ENCODE data around the gene TRIO. TPM values are rescaled to one million over a fixed set of nuclear protein-coding genes. Genes with fewer than 3 reads are reported as not detected.

TRIO gene
- total and polyA plus RNA-seq, 2 donors (not counting 1 experiment from before 2014, with no cell fraction given), result 134 to 281 TPM

DNA sequence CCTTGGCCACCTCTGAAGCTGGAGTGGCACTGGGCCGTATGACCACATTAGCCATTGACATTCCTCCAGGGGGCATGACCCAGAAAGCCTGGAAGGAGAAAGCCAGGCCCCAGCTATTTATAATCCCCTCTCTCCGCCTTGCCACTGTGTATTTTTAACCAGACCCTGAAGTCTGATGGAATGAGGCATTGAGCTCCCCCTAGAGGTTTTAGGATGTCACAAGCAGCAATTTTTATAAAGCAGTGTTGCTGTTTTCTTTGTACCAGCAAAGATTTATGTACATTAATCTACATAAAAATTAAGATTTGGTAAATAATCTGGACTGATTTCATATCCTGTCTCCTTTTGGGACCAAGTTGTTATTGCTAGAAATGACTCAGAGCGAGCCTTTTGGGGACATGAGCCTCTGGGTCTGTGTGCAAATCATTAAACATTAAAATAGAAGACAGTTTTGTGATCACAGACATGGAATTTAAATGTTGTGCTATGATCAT, 127.1 kb downstream of the TRIO start:
- peaks cover 2% of the 10 kb centered on the region for H3K36me3 ChIP-seq (ENCODE audit: control insufficient read depth, insufficient read depth, low read length)
- TF ChIP-seq, protein P1, sequence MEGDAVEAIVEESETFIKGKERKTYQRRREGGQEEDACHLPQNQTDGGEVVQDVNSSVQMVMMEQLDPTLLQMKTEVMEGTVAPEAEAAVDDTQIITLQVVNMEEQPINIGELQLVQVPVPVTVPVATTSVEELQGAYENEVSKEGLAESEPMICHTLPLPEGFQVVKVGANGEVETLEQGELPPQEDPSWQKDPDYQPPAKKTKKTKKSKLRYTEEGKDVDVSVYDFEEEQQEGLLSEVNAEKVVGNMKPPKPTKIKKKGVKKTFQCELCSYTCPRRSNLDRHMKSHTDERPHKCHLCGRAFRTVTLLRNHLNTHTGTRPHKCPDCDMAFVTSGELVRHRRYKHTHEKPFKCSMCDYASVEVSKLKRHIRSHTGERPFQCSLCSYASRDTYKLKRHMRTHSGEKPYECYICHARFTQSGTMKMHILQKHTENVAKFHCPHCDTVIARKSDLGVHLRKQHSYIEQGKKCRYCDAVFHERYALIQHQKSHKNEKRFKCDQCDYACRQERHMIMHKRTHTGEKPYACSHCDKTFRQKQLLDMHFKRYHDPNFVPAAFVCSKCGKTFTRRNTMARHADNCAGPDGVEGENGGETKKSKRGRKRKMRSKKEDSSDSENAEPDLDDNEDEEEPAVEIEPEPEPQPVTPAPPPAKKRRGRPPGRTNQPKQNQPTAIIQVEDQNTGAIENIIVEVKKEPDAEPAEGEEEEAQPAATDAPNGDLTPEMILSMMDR (conservative IDR thresholded peaks at IDR 0.05 in 1 of 2, IDR thresholded peaks at IDR 0.05 in 1 of 2; ENCODE audit: low read depth in 1 of 2, low read length in 2 of 2), result peak; percentile 82 to 87
- TF ChIP-seq EZH2 (IDR thresholded peaks at IDR 0.05; ENCODE audit: low read length, missing control alignments), result no peak
- no peaks in the 10 kb centered on the region for H4K20me1 ChIP-seq (ENCODE audit: control insufficient read depth, extremely low read depth, insufficient read depth, low read length)
- H3K4me1 ChIP-seq (ENCODE audit: control insufficient read depth, extremely low read depth, insufficient read depth, low read length), result peaks cover 37% of the 10 kb centered on the region
- H3K9me3 ChIP-seq (ENCODE audit: control insufficient read depth, insufficient read depth, low read depth, low read length), result no peaks in the 10 kb centered on the region
- no peak overlapping the region for H3K9ac ChIP-seq (ENCODE audit: insufficient read depth, low read length)
- no peak overlapping the region for H2AFZ ChIP-seq (ENCODE audit: low read length)
- H3K79me2 ChIP-seq (ENCODE audit: control insufficient read depth, insufficient read depth, low read length), result peaks cover 94% of the 10 kb centered on the region
- no peaks in the 10 kb centered on the region for H3K27me3 ChIP-seq (ENCODE audit: control insufficient read depth, insufficient read depth, low read length)
- no peak overlapping the region for H3K4me2 ChIP-seq (ENCODE audit: extremely low read depth, insufficient read depth, low read length)
- peak overlapping the region; percentile 71 for H3K27ac ChIP-seq (ENCODE audit: insufficient read depth, low read length)
- peak; percentile 71 to 82 for DNase-seq (ENCODE audit: low read depth in 2 of 2)
- no peak overlapping the region for H3K4me3 ChIP-seq (replicated peaks in 1 of 4; ENCODE audit: control extremely low read depth in 1 of 4, insufficient read depth in 1 of 4, low read depth in 3 of 4, low read length in 4 of 4)

DNA sequence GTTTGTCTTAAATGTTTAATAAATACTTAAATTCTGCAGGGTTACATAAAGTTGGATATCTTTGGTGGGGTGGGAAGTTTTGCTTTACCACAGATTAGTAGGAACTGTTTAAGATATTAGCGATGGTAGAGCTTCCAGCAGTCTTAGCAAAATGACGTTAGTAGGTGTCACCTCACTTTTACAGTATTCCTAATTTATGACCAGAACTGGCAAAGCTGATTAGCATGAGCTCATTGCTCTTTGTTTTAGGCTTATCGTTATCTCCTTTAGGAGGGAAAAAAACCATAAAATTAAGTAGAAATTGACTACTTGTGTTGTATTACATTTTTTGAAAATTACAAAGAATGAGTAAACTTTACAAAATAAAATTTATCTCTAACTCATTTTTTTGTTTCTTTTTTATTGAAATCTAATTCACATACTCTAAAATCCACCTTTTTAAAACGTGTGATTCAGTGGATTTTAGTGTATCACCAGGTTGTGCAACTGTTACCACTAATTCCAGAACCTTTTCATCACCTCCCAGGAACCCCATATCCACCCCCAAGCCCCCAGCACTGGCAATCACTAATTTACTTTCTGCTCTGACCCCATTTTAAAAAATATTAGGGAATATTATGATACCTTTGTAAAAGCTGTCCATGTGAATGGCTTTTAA, 129.5 kb downstream of the TRIO start:
- H3K9me3 ChIP-seq (ENCODE audit: control insufficient read depth, insufficient read depth, low read depth, low read length), result no peaks in the 10 kb centered on the region
- H2AFZ ChIP-seq (ENCODE audit: low read length), result no peak overlapping the region
- H3K27me3 ChIP-seq (ENCODE audit: control insufficient read depth, insufficient read depth, low read length), result no peaks in the 10 kb centered on the region
- no peak overlapping the region for H3K4me2 ChIP-seq (ENCODE audit: extremely low read depth, insufficient read depth, low read length)
- H3K4me3 ChIP-seq (replicated peaks in 1 of 4; ENCODE audit: control extremely low read depth in 1 of 4, insufficient read depth in 1 of 4, low read depth in 3 of 4, low read length in 4 of 4), result no peak overlapping the region
- no peak overlapping the region for H3K27ac ChIP-seq (ENCODE audit: insufficient read depth, low read length)
- no peak for TF ChIP-seq EZH2 (IDR thresholded peaks at IDR 0.05; ENCODE audit: low read length, missing control alignments)
- TF ChIP-seq, protein P1 (conservative IDR thresholded peaks at IDR 0.05 in 1 of 2, IDR thresholded peaks at IDR 0.05 in 1 of 2; ENCODE audit: low read depth in 1 of 2, low read length in 2 of 2), result no peak
- H3K36me3 ChIP-seq (ENCODE audit: control insufficient read depth, insufficient read depth, low read length), result peaks cover 2% of the 10 kb centered on the region
- peaks cover 96% of the 10 kb centered on the region for H3K79me2 ChIP-seq (ENCODE audit: control insufficient read depth, insufficient read depth, low read length)
- no peaks in the 10 kb centered on the region for H4K20me1 ChIP-seq (ENCODE audit: control insufficient read depth, extremely low read depth, insufficient read depth, low read length)
- H3K4me1 ChIP-seq (ENCODE audit: control insufficient read depth, extremely low read depth, insufficient read depth, low read length), result peaks cover 22% of the 10 kb centered on the region
- DNase-seq (ENCODE audit: low read depth in 2 of 2), result no peak
- H3K9ac ChIP-seq (ENCODE audit: insufficient read depth, low read length), result no peak overlapping the region

DNA sequence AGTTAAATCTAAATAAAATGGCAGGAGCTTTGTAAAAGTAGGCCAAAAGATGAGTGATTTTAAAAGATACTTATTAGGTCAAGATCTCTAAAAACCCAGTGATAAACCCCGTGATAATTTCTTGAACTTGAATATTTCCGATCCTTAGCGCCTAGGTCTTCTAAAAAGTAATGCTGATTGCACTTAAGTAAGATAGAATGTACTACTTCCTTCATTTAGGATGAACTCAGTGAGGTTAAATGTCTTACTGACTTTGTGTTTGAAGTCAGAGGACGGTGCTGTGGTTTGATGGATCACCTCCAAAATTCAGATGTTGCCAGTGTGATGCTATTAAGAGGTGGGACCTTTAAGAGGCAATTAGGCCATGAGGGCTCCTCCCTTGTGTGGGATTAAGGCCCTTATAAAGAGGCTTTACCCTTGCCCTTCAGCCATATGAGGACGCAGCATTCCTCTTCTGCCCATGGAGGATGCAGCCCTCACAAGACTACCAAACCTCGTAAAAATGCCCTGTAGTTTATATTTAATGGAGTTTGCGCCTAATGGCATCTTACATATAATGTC, 130.1 kb downstream of the TRIO start:
- Histone ChIP-seq H3K27me3 (ENCODE audit: control insufficient read depth, insufficient read depth, low read length) (no peaks in the 10 kb centered on the region), H3K4me3 (replicated peaks in 1 of 4; ENCODE audit: control extremely low read depth in 1 of 4, insufficient read depth in 1 of 4, low read depth in 3 of 4, low read length in 4 of 4) (no peak overlapping the region), H2AFZ (ENCODE audit: low read length) (no peak overlapping the region), H4K20me1 (ENCODE audit: control insufficient read depth, extremely low read depth, insufficient read depth, low read length) (no peaks in the 10 kb centered on the region), H3K36me3 (ENCODE audit: control insufficient read depth, insufficient read depth, low read length) (peaks cover 2% of the 10 kb centered on the region), H3K27ac (ENCODE audit: insufficient read depth, low read length) (no peak overlapping the region), H3K9me3 (ENCODE audit: control insufficient read depth, insufficient read depth, low read depth, low read length) (no peaks in the 10 kb centered on the region), H3K4me2 (ENCODE audit: extremely low read depth, insufficient read depth, low read length) (no peak overlapping the region), H3K9ac (ENCODE audit: insufficient read depth, low read length) (no peak overlapping the region), H3K4me1 (ENCODE audit: control insufficient read depth, extremely low read depth, insufficient read depth, low read length) (peaks cover 17% of the 10 kb centered on the region), H3K79me2 (ENCODE audit: control insufficient read depth, insufficient read depth, low read length) (peaks cover 96% of the 10 kb centered on the region)
- TF ChIP-seq EZH2 (IDR thresholded peaks at IDR 0.05; ENCODE audit: low read length, missing control alignments), result no peak
- TF ChIP-seq, protein P1 (conservative IDR thresholded peaks at IDR 0.05 in 1 of 2, IDR thresholded peaks at IDR 0.05 in 1 of 2; ENCODE audit: low read depth in 1 of 2, low read length in 2 of 2), result no peak
- DNase-seq (ENCODE audit: low read depth in 2 of 2), result no peak
